H1 (cell line): ENCODE measurements around the gene ZNF785.

Experiments
- EGR1 ChIP-seq: IDR thresholded peaks from 2 replicates; pipeline ENCODE4 v1.6.1; 2011; ENCODE audit warnings: low read depth, low read length, borderline replicate concordance
- JUN ChIP-seq: IDR thresholded peaks from 2 replicates; pipeline ENCODE4 v1.6.1; 2011; ENCODE audit warnings: low read depth, mild to moderate bottlenecking, improper control_type of control experiment, low read length
- MAX ChIP-seq: IDR thresholded peaks from 2 replicates; pipeline ENCODE4 v1.6.1; 2012; ENCODE audit warnings: inconsistent platforms
- POLR2A ChIP-seq, 2 experiments: IDR thresholded peaks; 1 replicate in 1 of 2; 2 replicates in 1 of 2; pipeline ENCODE4 v1.6.1; 2011; ENCODE audit warnings: low read depth in 2 of 2, low read length in 2 of 2, mild to moderate bottlenecking in 2 of 2; ENCODE audit errors: control extremely low read depth in 1 of 2
- POLR2AphosphoS5 ChIP-seq: IDR thresholded peaks from 2 replicates; pipeline ENCODE4 v1.6.1; 2011; ENCODE audit warnings: low read depth, low read length
- SIN3A ChIP-seq, 2 experiments: IDR thresholded peaks in 1 of 2; conservative IDR thresholded peaks in 1 of 2; 2 replicates each; pipeline ENCODE4 v1.6.1; 2011 to 2012; ENCODE audit warnings: low read length in 2 of 2, improper control_type of control experiment in 1 of 2, low read depth in 1 of 2, mild to moderate bottlenecking in 1 of 2
- SP1 ChIP-seq: IDR thresholded peaks from 2 replicates; pipeline ENCODE4 v1.6.1; 2011; ENCODE audit warnings: low read depth, low read length
- SUZ12 ChIP-seq: fragments of 200-600 bp; sonication (generic); IDR thresholded peaks from 2 replicates; pipeline ENCODE4 v1.6.1; 2012; ENCODE audit warnings: mild to moderate bottlenecking, inconsistent platforms, low read length, moderate library complexity, mixed read lengths
- YY1 ChIP-seq: IDR thresholded peaks from 2 replicates; pipeline ENCODE4 v1.6.1; 2011; ENCODE audit warnings: low read depth, mild to moderate bottlenecking, low read length
- ZNF274 ChIP-seq: IDR thresholded peaks from 2 replicates; pipeline ENCODE4 v1.7.0; 2012; ENCODE audit warnings: low read length, borderline replicate concordance; ENCODE audit errors: extremely low read depth
- TF ChIP-seq, protein P1 (sequence below), 3 experiments: IDR thresholded peaks; 1 replicate in 2 of 3; 2 replicates in 1 of 3; pipeline versions ENCODE4 v1.5.1 to v1.6.1; 2011; ENCODE audit warnings: low read length in 3 of 3, mild to moderate bottlenecking in 3 of 3, inconsistent platforms in 2 of 3, low read depth in 1 of 3, moderate library complexity in 1 of 3; ENCODE audit not compliant: insufficient read depth in 1 of 3; ENCODE audit errors: control extremely low read depth in 1 of 3

DNA sequence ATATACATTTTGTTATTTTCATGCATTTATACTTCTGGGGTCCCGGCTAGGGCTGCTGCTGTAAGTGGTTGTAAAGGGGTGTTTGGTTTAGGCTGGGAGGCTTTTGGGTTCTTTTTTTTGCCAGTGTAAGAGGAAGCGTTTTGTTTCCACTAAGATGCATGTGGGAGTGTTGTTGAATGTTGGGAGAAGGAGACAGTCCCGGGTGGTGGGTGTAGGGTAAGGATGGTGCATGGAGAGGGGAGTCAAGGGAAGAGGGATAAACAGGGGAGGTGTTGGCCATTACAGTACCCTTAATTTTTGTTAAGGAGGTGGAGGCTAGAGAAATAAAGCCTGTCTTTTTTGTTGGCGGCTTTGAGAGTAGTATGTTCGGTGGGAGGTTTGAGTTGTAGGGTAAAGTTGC is 42.4 kb downstream of the ZNF785 start:
- TF ChIP-seq SIN3A (conservative IDR thresholded peaks at IDR 0.05 in 1 of 2, IDR thresholded peaks at IDR 0.05 in 1 of 2; ENCODE audit: low read depth in 1 of 2, low read length in 2 of 2) (no peak), EGR1 (no peak), POLR2A (IDR thresholded peaks at IDR 0.05; ENCODE audit: control extremely low read depth in 1 of 2, low read depth in 2 of 2, low read length in 2 of 2) (no peak), SP1 (no peak), SUZ12 (no peak), JUN (no peak), POLR2AphosphoS5 (no peak), YY1 (no peak), ZNF274 (no peak), MAX (no peak)
- TF ChIP-seq, protein P1, sequence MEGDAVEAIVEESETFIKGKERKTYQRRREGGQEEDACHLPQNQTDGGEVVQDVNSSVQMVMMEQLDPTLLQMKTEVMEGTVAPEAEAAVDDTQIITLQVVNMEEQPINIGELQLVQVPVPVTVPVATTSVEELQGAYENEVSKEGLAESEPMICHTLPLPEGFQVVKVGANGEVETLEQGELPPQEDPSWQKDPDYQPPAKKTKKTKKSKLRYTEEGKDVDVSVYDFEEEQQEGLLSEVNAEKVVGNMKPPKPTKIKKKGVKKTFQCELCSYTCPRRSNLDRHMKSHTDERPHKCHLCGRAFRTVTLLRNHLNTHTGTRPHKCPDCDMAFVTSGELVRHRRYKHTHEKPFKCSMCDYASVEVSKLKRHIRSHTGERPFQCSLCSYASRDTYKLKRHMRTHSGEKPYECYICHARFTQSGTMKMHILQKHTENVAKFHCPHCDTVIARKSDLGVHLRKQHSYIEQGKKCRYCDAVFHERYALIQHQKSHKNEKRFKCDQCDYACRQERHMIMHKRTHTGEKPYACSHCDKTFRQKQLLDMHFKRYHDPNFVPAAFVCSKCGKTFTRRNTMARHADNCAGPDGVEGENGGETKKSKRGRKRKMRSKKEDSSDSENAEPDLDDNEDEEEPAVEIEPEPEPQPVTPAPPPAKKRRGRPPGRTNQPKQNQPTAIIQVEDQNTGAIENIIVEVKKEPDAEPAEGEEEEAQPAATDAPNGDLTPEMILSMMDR (IDR thresholded peaks at IDR 0.05; ENCODE audit: control extremely low read depth in 1 of 3, insufficient read depth in 1 of 3, low read depth in 1 of 3, low read length in 3 of 3) = no peak
